Muscle layer of duodenum (tissue), 2 donors: ENCODE results near the gene RERE.

ENCODE experiments used
- H3K27ac ChIP-seq: one replicate; pipeline ENCODE4 v1.7.0; 2013; ENCODE audit warnings: mild to moderate bottlenecking, low read length
- H3K27me3 ChIP-seq: one replicate; pipeline ENCODE4 v1.7.0; 2013; ENCODE audit warnings: low read depth, mild to moderate bottlenecking, control low read depth, low read length
- H3K36me3 ChIP-seq, 2 donors: one replicate each; pipeline ENCODE4 v1.7.0; 2013; ENCODE audit warnings: low read length in 2 of 2, control low read depth in 1 of 2, mild to moderate bottlenecking in 1 of 2; ENCODE audit not compliant: insufficient read depth in 2 of 2, control insufficient read depth in 1 of 2
- H3K4me1 ChIP-seq, 2 donors: one replicate each; pipeline ENCODE4 v1.7.0; 2013; ENCODE audit warnings: low read length in 2 of 2, mild to moderate bottlenecking in 2 of 2, control low read depth in 1 of 2, moderate library complexity in 1 of 2; ENCODE audit not compliant: insufficient read depth in 2 of 2, control insufficient read depth in 1 of 2
- H3K4me3 ChIP-seq, 2 donors: one replicate each; pipeline ENCODE4 v1.7.0; 2013; ENCODE audit warnings: low read length in 2 of 2, low read depth in 1 of 2, mild to moderate bottlenecking in 1 of 2
- H3K9me3 ChIP-seq, 2 donors: one replicate each; pipeline ENCODE4 v1.7.0; 2013; ENCODE audit warnings: low read length in 2 of 2, control low read depth in 1 of 2, mild to moderate bottlenecking in 1 of 2; ENCODE audit not compliant: control insufficient read depth in 1 of 2
- donor health status: healthy.

RERE gene

DNA sequence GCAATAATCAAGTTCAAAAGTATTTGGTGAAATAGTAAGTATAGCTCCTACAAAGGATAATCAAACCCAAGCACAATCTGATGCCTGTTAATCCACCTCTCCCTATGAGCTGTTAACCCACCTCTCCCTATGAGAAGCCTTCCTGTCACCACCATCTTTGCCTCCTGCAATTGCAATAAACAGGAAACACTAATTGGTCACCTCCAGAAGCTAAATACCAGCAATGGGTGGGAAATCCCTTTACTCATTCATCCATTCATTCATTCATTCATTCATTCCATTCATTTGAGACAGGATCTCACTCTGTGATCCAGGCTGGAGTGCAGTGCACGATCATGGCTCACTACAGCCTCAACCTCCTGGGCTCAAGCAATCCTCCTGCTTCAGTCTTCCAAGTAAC, 132.8 kb downstream of the RERE start:
- H3K36me3 ChIP-seq: no peaks in the 10 kb centered on the region
- no peak overlapping the region for H3K4me3 ChIP-seq
- no peak overlapping the region for H3K27ac ChIP-seq
- H3K27me3 ChIP-seq: no peaks in the 10 kb centered on the region
- H3K4me1 ChIP-seq: peaks cover 0 to 29% of the 10 kb centered on the region in 2 donors
- no peaks in the 10 kb centered on the region for H3K9me3 ChIP-seq

DNA sequence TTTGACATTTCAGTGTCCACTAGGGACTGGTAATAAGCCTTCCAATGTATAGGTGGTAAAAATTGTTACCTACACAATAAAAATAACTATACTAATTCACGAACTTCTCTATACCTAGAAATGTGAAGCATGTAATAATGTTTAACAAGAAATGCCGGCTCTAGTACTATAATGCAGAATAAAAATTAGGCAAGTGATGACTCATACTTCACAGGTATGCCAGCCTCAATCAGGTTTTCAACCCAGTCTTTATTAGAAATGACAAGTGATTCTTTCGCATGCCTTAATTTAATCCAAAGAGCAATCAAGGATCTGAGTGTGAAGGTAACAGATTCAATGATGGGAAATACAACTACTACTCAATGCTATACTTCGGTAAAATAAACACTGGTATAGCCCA, 134.9 kb downstream of the RERE start:
- Histone ChIP-seq H3K4me1 (peaks cover 0 to 33% of the 10 kb centered on the region in 2 donors), H3K27ac (no peak overlapping the region), H3K27me3 (no peaks in the 10 kb centered on the region)

DNA sequence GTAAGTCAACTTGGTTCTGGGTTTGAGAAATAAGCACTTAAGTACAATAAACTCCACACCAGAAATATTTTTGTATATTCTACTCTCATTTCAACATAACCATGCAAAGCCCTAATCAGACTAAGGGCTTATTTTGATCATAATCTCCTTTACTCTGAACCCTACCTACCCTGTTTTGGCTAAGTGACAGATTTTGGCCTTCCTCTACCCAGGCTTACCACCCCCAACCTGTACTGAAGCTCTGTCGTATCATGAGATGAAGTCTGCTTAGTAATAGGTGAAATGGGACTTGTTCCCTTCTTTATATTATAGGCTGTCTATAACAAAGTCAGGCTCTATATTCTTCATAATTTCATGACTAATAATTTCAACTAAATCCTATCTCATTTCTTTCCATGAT, 135.5 kb downstream of the RERE start:
- no peak overlapping the region for H3K4me3 ChIP-seq
- H3K9me3 ChIP-seq: no peaks in the 10 kb centered on the region
- H3K27me3 ChIP-seq: no peaks in the 10 kb centered on the region
- H3K4me1 ChIP-seq: peaks cover 0 to 29% of the 10 kb centered on the region in 2 donors
- no peaks in the 10 kb centered on the region for H3K36me3 ChIP-seq
- H3K27ac ChIP-seq: no peak overlapping the region

More for the DNA sequence above, 134.9 kb downstream of the RERE start:
- Histone ChIP-seq H3K36me3 (no peaks in the 10 kb centered on the region), H3K4me3 (no peak overlapping the region), H3K9me3 (no peaks in the 10 kb centered on the region)

DNA sequence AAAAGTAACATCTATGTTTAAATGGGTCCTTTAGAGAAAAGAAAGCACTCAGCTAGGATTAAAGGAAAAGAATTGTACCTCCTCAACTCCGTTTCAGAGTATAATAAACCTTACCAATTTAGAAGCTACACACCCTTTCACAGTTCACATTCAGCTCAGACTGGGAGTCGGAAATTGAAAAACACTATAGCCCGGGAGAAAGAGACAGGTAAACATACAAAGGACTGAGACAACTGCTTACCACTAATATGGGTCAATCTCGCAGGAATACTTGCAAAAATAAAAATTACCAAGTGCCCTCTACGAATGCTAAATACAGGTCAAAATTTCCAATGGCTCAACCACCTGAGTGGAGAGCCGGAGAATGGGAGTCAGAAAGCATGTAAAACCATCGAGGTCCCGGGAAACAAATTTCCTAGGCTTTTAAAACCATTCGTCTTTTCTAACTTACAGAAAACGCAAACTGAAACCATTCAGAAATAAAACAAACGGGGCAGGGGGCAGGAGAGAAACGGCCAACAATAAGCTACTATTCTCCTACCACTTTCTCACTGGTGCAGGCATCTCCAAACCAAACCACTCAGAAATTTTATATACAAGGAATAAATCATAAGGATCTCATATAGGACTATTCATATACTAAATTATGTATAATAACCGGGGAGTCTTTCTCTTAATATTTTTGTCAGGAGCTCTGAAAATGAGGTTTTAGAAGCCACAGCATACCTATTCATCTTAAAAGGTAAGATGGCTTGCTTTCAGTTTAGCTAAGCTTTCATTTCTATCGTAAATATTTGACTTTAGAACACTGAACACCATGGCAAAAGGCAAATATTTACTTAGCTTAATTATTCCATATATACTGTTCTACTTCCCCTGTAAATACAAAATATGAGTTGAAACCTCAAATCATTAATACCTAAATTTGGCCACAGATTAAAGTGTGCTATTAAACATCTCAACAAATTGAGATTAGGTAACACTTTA, 136.5 kb downstream of the RERE start:
- Histone ChIP-seq H3K27me3 (no peaks in the 10 kb centered on the region), H3K4me1 (peaks cover 0 to 21% of the 10 kb centered on the region in 2 donors), H3K4me3 (peak overlapping the region; percentile 43 to 52), H3K36me3 (no peaks in the 10 kb centered on the region), H3K9me3 (no peaks in the 10 kb centered on the region), H3K27ac (peak overlapping the region; percentile 45)

DNA sequence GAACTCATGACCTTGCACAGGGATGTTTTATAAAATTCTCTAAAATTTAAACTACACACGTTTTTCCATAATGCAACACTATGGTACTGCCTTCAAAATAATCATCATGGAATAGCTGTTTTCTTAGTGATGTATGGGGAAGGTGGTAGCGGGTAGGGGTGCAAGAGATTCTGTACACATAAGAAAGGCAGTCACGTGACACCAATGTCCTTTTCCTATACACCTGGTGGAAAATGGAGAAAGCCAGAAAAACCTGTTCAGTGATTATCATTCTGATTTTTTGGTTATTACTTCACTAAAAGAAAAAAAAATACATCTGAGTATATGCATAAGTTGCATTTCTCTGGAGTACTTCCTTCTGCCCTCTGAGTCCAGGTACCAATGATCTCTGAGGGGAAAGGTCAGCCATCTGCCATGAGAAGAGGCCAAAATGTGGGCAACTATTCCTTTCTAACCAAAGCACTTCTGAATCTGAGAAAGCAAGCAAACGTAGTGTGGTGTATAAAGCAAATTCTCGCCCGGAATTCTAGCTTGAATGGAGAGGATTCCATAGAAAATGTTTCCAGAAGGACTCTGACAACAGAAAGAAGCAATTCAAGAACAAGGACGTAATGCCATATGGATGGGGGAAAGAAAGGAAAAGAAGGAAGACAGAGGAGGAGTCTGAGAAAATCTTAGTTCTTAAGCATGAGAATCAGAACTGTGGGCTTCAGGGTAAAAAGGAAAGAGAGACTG, 137.3 kb downstream of the RERE start:
- peak overlapping the region; percentile 45 for H3K27ac ChIP-seq
- H3K27me3 ChIP-seq: no peaks in the 10 kb centered on the region
- no peaks in the 10 kb centered on the region for H3K9me3 ChIP-seq
- H3K36me3 ChIP-seq: no peaks in the 10 kb centered on the region
- H3K4me1 ChIP-seq: peaks cover 0 to 21% of the 10 kb centered on the region in 2 donors
- peak overlapping the region; percentile 43 to 52 for H3K4me3 ChIP-seq

DNA sequence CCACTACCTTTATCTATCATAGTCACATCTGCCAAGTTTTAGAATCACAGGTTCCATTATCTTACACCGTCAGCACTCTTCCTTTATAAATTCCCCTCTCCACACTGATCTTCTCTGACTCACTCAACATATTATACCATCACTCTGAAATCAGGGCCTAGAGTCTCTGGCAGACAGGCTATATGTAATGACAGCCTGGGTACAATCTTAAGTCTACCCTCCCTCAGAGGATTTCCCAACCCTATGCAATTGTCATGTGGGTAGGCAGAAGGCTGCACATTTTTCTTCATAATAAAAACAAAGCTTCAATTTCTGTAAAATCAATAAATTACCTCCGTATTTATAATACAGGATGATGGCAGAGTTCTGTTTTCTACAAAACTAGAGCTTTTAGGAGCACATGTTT, 138.0 kb downstream of the RERE start:
- Histone ChIP-seq H3K4me3 (no peak overlapping the region), H3K36me3 (no peaks in the 10 kb centered on the region), H3K9me3 (no peaks in the 10 kb centered on the region), H3K27me3 (no peaks in the 10 kb centered on the region), H3K27ac (no peak overlapping the region), H3K4me1 (peaks cover 0 to 21% of the 10 kb centered on the region in 2 donors)

DNA sequence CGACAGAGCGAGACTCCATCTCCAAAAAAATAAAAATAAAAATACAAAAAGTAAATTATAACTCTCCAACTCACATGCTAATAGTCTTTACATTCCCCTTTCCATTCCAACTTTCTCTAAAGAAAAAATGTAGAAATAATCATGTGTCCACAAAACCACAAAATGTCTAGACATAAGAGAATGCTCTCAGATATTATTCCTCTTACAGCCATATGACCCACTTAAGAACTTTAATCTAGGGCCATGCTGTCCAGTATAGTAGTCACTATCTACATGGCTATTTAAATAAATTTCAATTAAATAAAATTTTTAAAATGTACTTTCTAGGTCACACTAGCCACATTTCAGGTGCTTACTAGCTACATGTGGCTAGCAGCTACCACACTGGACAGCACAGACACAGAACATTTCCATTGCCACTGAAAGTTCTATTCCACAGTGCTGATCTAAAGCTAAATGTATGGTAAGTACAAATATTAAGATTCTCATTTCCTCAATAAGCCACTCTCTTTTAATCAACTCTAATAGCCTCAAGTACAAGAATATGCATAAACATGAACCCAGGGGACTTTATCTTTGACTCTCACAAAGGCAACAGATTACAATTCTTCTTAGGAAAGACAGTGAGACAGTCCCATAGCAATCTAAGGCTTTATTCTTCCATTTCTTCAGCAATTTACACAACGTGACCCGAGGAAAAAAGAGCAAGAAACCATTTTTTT, 138.6 kb downstream of the RERE start:
- no peak overlapping the region for H3K4me3 ChIP-seq
- peaks cover 0 to 26% of the 10 kb centered on the region in 2 donors for H3K4me1 ChIP-seq
- no peak overlapping the region for H3K27ac ChIP-seq
- H3K9me3 ChIP-seq: no peaks in the 10 kb centered on the region
- H3K27me3 ChIP-seq: no peaks in the 10 kb centered on the region
- H3K36me3 ChIP-seq: no peaks in the 10 kb centered on the region

DNA sequence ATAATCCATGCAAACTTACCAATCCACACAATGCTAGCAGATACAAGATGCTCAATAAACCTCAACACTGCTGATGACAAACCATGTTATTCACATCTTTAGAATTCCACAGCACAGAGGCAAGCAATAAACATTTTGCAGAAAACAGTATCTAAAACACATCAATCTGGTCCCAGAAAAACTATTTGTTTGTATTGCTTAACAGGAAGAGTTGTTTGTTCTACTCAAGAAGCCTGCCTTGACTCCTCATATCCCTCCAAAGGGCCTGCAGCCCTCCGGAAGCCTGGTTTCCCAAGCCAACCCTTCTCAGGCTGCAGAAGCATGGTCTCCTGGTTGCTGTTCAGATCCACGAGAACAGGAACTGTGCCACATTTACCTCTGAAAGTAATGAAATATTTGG, 139.7 kb downstream of the RERE start:
- no peaks in the 10 kb centered on the region for H3K27me3 ChIP-seq
- H3K4me1 ChIP-seq: peaks cover 0 to 32% of the 10 kb centered on the region in 2 donors
- H3K9me3 ChIP-seq: no peaks in the 10 kb centered on the region
- no peak overlapping the region for H3K4me3 ChIP-seq
- no peak overlapping the region for H3K27ac ChIP-seq
- H3K36me3 ChIP-seq: no peaks in the 10 kb centered on the region

DNA sequence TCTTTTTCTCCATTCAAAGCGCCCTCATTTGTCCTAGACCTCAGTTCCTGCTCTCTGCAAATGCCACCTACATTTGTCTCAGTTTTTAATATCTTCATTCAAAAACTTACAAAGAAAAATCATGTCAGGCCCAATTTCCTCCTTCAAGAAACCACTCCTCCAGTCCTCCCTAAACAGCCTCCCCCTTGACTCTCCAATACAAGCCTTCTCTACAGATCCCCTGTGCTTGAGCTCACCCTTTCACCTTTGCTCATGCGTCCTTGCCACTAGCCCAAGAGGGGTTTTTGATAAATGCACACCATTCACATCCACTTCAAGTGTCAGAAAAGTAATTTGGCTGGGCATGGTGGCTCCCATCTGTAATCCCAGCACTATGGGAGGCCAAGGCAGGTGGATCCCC, 140.6 kb downstream of the RERE start:
- Histone ChIP-seq H3K27ac (no peak overlapping the region), H3K36me3 (no peaks in the 10 kb centered on the region), H3K9me3 (no peaks in the 10 kb centered on the region), H3K4me3 (no peak overlapping the region), H3K4me1 (peaks cover 0 to 32% of the 10 kb centered on the region in 2 donors), H3K27me3 (no peaks in the 10 kb centered on the region)

DNA sequence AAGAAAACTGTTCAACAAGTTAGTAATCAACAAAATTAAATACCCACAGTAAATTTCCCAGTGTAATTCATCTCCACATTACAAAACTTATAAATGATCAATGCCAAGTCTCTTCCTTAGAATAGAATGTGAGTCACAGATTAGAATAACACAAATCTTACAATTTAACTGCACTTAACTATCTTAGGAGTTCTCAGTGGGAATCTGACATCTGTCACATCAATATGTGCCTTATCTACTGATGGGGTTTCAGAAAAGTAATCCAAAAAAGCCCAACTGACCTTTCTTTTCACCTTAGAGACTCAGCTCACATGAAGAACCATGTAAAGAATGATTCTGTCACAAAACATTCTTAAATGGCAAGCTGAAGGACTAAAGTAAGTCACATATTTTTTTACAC, 141.4 kb downstream of the RERE start:
- H3K36me3 ChIP-seq: no peaks in the 10 kb centered on the region
- H3K27ac ChIP-seq: no peak overlapping the region
- no peaks in the 10 kb centered on the region for H3K27me3 ChIP-seq
- peaks cover 0 to 36% of the 10 kb centered on the region in 2 donors for H3K4me1 ChIP-seq
- no peaks in the 10 kb centered on the region for H3K9me3 ChIP-seq
- H3K4me3 ChIP-seq: no peak overlapping the region

DNA sequence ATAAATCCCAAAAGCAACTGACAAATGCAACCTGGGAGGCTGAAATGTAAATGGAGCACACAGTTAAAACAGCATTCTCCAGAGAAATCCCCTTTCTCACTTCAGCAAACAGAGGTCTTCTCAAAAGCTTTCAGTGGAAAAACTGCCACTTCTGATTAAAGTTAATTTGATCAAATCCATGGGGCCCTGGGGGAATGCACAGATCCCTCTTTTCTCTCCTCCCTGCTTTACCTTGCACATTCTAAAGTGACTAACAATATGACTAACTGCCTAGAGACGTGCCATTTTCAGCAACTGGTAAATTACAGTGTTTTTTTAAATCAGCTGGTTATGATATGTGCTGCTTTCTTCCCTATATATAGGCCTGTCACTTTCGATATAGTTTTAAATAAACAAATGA, 142.5 kb downstream of the RERE start:
- Histone ChIP-seq H3K36me3 (no peaks in the 10 kb centered on the region), H3K4me1 (peaks cover 5 to 35% of the 10 kb centered on the region in 2 donors), H3K27me3 (no peaks in the 10 kb centered on the region), H3K9me3 (no peaks in the 10 kb centered on the region), H3K4me3 (no peak overlapping the region), H3K27ac (no peak overlapping the region)
